ENCODE measurements around the gene GCSAM. TPM values are rescaled to one million over a fixed set of nuclear protein-coding genes. Genes with fewer than 3 reads are reported as not detected.

Gene GCSAM
- polyA plus RNA-seq (2011; rRNA removed) = not detected in 2 replicates
- not detected in 2 replicates for polyA plus RNA-seq (2012; cell fraction: cytosol; rRNA removed)
- not detected in 2 replicates for polyA plus RNA-seq (2012; cell fraction: nucleus; rRNA removed)
- polyA plus RNA-seq (2017; fragmentation: RNase III; extraction: RNeasy Plus Mini Kit Qiagen cat#74134 plus additional on column Dnase treatment) = not detected in 3 replicates
- not detected in 2 replicates for polyA minus RNA-seq (2011; rRNA and poly(A)+ RNA removed)

GRCh38 chr3:112132975-112133448, at the start of gene GCSAM:
TSS of gene GCSAM (minus strand) at chr3:112133248. CDS start at chr3:112133120, 128 bp downstream.
- Histone ChIP-seq H3K4me2 (no peak within 1 kb of the TSS), H3K4me1 (peaks cover 4% of the 10 kb centered on the region; the same call in 1 of the 3 replicates), H3K27ac (no peak within 1 kb of the TSS), H3K4me3 (no peak within 1 kb of the TSS), H3K9me3 (no peaks in the 10 kb centered on the region)
- ATAC-seq = no peak
- ChIA-PET CTCF (interaction anchor here (1.5 kb wide), 1 partner anchor 10 kb away, joined by 4 read pairs; no protein-coding TSS in a partner anchor), POLR2A (no interaction called here)
- DNase-seq (ENCODE audit: low read depth in 1 of 2, low spot score in 1 of 2) = no peak
- TF ChIP-seq KDM5A (IDR thresholded peaks at IDR 0.05) = no peak
- TF ChIP-seq NR3C1 (IDR thresholded peaks at IDR 0.05) = no peak
- TF ChIP-seq MAZ (IDR thresholded peaks at IDR 0.05; ENCODE audit: borderline replicate concordance, low read depth, low read length) = no peak
- no peak for TF ChIP-seq CHD4 (IDR thresholded peaks at IDR 0.05; ENCODE audit: borderline replicate concordance)
- WGBS (ENCODE audit: missing lambda C conversion rate) = 68% methylated on average over 5 of the region's 5 CpGs
- no peak for FAIRE-seq

GRCh38 chr3:112175646-112176045, 42.6 kb upstream of the GCSAM start:
- H3K4me3 ChIP-seq = no peak overlapping the region
- ChIA-PET CTCF (interaction anchor here (0.6 kb wide), 1 partner anchor 374 kb away, joined by 3 read pairs; no protein-coding TSS in a partner anchor), POLR2A (no interaction called here)
- H3K9me3 ChIP-seq = no peaks in the 10 kb centered on the region
- no peak overlapping the region for H3K4me2 ChIP-seq
- TF ChIP-seq HES2 (IDR thresholded peaks at IDR 0.05) (no peak), CHD2 (IDR thresholded peaks at IDR 0.05; ENCODE audit: low read length, partially characterized antibody) (no peak), RCOR1 (IDR thresholded peaks at IDR 0.05; ENCODE audit: low read depth, low read length) (no peak), EP300 (IDR thresholded peaks at IDR 0.05) (no peak)
- WGBS (ENCODE audit: missing lambda C conversion rate) = 15% methylated on average over 5 of the region's 6 CpGs
- H3K4me1 ChIP-seq = no peaks in the 10 kb centered on the region
- FAIRE-seq (no peak), DNase-seq (ENCODE audit: low read depth in 1 of 2, low spot score in 1 of 2) (no peak), ATAC-seq (no peak)
- no peak overlapping the region for H3K27ac ChIP-seq

- Histone ChIP-seq H3K4me1 (no peaks in the 10 kb centered on the region), H3K9me3 (no peaks in the 10 kb centered on the region), H3K4me2 (no peak overlapping the region), H3K4me3 (no peak overlapping the region), H3K27ac (no peak overlapping the region)
- ChIA-PET POLR2A (no interaction called here), CTCF (no interaction called here)
- ATAC-seq (no peak), FAIRE-seq (no peak), DNase-seq (ENCODE audit: low read depth in 1 of 2, low spot score in 1 of 2) (no peak)
- no peak for TF ChIP-seq E2F6 (IDR thresholded peaks at IDR 0.05; ENCODE audit: borderline replicate concordance, low read depth)
- TF ChIP-seq EHMT2 (IDR thresholded peaks at IDR 0.05; ENCODE audit: low read depth) = no peak
- 48% methylated on average over 5 of the region's 5 CpGs for WGBS (ENCODE audit: missing lambda C conversion rate)
Observed at GRCh38 chr3:112175037-112175436, 42.0 kb upstream of the GCSAM start.

- ChIA-PET CTCF (no interaction called here), POLR2A (no interaction called here)
- Histone ChIP-seq H3K27ac (no peak overlapping the region), H3K9me3 (no peaks in the 10 kb centered on the region), H3K4me2 (no peak overlapping the region), H3K4me3 (no peak overlapping the region), H3K4me1 (no peaks in the 10 kb centered on the region)
- ATAC-seq (no peak), DNase-seq (ENCODE audit: low read depth in 1 of 2, low spot score in 1 of 2) (no peak), FAIRE-seq (peak; percentile 23)
- TF ChIP-seq RFX5 (IDR thresholded peaks at IDR 0.05) (no peak), HOXB13 (CRISPR knock-in tag; IDR thresholded peaks at IDR 0.05; ENCODE audit: low read depth) (no peak), CHD2 (IDR thresholded peaks at IDR 0.05; ENCODE audit: low read length, partially characterized antibody) (no peak), KDM1A (IDR thresholded peaks at IDR 0.05; ENCODE audit: low read depth) (no peak)
- 70% methylated on average over 3 of the region's 3 CpGs for WGBS (ENCODE audit: missing lambda C conversion rate)
Observed at GRCh38 chr3:112171144-112171543, 38.1 kb upstream of the GCSAM start.

GRCh38 chr3:112170046-112170445, 37.0 kb upstream of the GCSAM start:
- TF ChIP-seq TFCP2L1 (CRISPR knock-in tag; IDR thresholded peaks at IDR 0.05) (no peak), HOXB13 (CRISPR knock-in tag; IDR thresholded peaks at IDR 0.05; ENCODE audit: low read depth) (no peak), HMGXB4 (CRISPR knock-in tag; IDR thresholded peaks at IDR 0.05; ENCODE audit: borderline replicate concordance) (no peak), MYC (IDR thresholded peaks at IDR 0.05; ENCODE audit: borderline replicate concordance, low read length) (no peak), RARB (CRISPR knock-in tag; IDR thresholded peaks at IDR 0.05) (no peak), RAD21 (conservative IDR thresholded peaks at IDR 0.05 in 1 of 2, IDR thresholded peaks at IDR 0.05 in 1 of 2) (no peak), NPAS2 (CRISPR knock-in tag; IDR thresholded peaks at IDR 0.05; ENCODE audit: borderline replicate concordance) (no peak), ATOH8 (CRISPR knock-in tag; IDR thresholded peaks at IDR 0.05; ENCODE audit: low read depth) (no peak), EP300 (IDR thresholded peaks at IDR 0.05) (no peak), FOSB (CRISPR knock-in tag; IDR thresholded peaks at IDR 0.05) (no peak), HOXB5 (CRISPR knock-in tag; IDR thresholded peaks at IDR 0.05) (no peak), GATA3 (IDR thresholded peaks at IDR 0.05; ENCODE audit: borderline replicate concordance) (no peak), NFE2L2 (conservative IDR thresholded peaks at IDR 0.05; ENCODE audit: low read length) (no peak)
- ChIA-PET CTCF (no interaction called here), POLR2A (no interaction called here)
- Histone ChIP-seq H3K4me2 (no peak overlapping the region), H3K9me3 (no peaks in the 10 kb centered on the region), H3K4me3 (no peak overlapping the region), H3K4me1 (no peaks in the 10 kb centered on the region), H3K27ac (no peak overlapping the region)
- FAIRE-seq (no peak), ATAC-seq (no peak), DNase-seq (ENCODE audit: low read depth in 1 of 2, low spot score in 1 of 2) (no peak)
- WGBS (ENCODE audit: missing lambda C conversion rate) = 49% methylated on average over 2 of the region's 2 CpGs
